K562 (cell line): ENCODE measurements around the gene MARS1. TPM values are rescaled to one million over a fixed set of nuclear protein-coding genes. Genes with fewer than 3 reads are reported as not detected.

Experiments
- DDX20 ChIP-seq: fragments of 450-650 bp; IDR thresholded peaks from 2 replicates; pipeline ENCODE4 v1.6.1; 2016; ENCODE audit warnings: missing genetic modification characterization, low read depth, mild to moderate bottlenecking, missing compliant biosample characterization, moderate library complexity
- DEAF1 ChIP-seq: fragments of 450-650 bp; formaldehyde crosslinking; IDR thresholded peaks from 2 replicates; pipeline ENCODE4 v1.4.0; 2020; ENCODE audit warnings: mild to moderate bottlenecking, moderate library complexity
- FOXP1 ChIP-seq: sonication (generic); formaldehyde crosslinking; IDR thresholded peaks from 2 replicates; pipeline ENCODE4 v1.8.0; 2022; ENCODE audit warnings: mild to moderate bottlenecking, missing genetic modification reagents
- FOXP4 ChIP-seq: sonication (generic); formaldehyde crosslinking; IDR thresholded peaks from 2 replicates; pipeline ENCODE4 v1.8.0; 2022; ENCODE audit warnings: mild to moderate bottlenecking, missing genetic modification reagents, borderline replicate concordance
- HDGF ChIP-seq: fragments of 450-650 bp; IDR thresholded peaks from 2 replicates; pipeline ENCODE4 v1.6.1; 2016
- HMGXB4 ChIP-seq: sonication (generic); formaldehyde crosslinking; IDR thresholded peaks from 2 replicates; pipeline ENCODE4 v1.8.1; 2023; ENCODE audit warnings: mild to moderate bottlenecking, missing genetic modification reagents
- HNRNPUL1 ChIP-seq: fragments of 200-400 bp; formaldehyde crosslinking; IDR thresholded peaks from 2 replicates; pipeline ENCODE4 v1.6.1; 2017; ENCODE audit warnings: low read length
- NONO ChIP-seq, 2 experiments: fragments of 200-400 bp in 1 of 2; fragments of 450-650 bp in 1 of 2; formaldehyde crosslinking in 1 of 2; IDR thresholded peaks; 2 replicates each; pipeline ENCODE4 v1.6.1; 2017; ENCODE audit warnings: low read depth in 2 of 2, mild to moderate bottlenecking in 2 of 2, moderate library complexity in 2 of 2, low read length in 1 of 2
- RBFOX2 ChIP-seq: fragments of 200-400 bp; formaldehyde crosslinking; IDR thresholded peaks from 2 replicates; pipeline ENCODE4 v1.6.1; 2017; ENCODE audit warnings: low read depth, mild to moderate bottlenecking, low read length, moderate library complexity
- RCOR1 ChIP-seq, 2 experiments: IDR thresholded peaks; 2 replicates each; pipeline ENCODE4 v1.6.1; 2012; ENCODE audit warnings: low read depth in 2 of 2, low read length in 2 of 2, borderline replicate concordance in 1 of 2, improper control_type of control experiment in 1 of 2
- SOX6 ChIP-seq: fragments of 450-650 bp; IDR thresholded peaks from 2 replicates; pipeline ENCODE4 v1.6.1; 2014; ENCODE audit warnings: mild to moderate bottlenecking
- TRIM28 ChIP-seq: fragments of 450-650 bp; IDR thresholded peaks from 2 replicates; pipeline ENCODE4 v1.6.1; 2017
- ZBTB17 ChIP-seq: fragments of 450-650 bp; formaldehyde crosslinking; IDR thresholded peaks from 2 replicates; pipeline ENCODE4 v1.4.0; 2020; ENCODE audit warnings: mild to moderate bottlenecking
- ZC3H4 ChIP-seq: sonication (generic); formaldehyde crosslinking; IDR thresholded peaks from 2 replicates; pipeline ENCODE4 v1.9.0; 2021; ENCODE audit warnings: missing genetic modification reagents, borderline replicate concordance
- ZNF780A ChIP-seq: fragments of 250-450 bp; sonication (Bioruptor Pico); IDR thresholded peaks from 2 replicates; pipeline ENCODE4 v1.5.0; 2021; ENCODE audit warnings: mild to moderate bottlenecking
- polyA plus RNA-seq, 8 experiments: library from polyadenylated mRNA; depleted of rRNA in 4 of 8; stranded (reverse) in 5 of 8; unstranded in 3 of 8; fragments of >200 nt; fragmentation: Nextera tagmentation in 2 of 8; fragmentation: Illumina TruSeq in 1 of 8; extraction: Ambion mirVana in 2 of 8; extraction: Trizol in 1 of 8; gene quantifications; 2 replicates each; pipeline versions ENCODE4 v1.2.1 to v1.2.3, GENCODE V29; 2011 to 2014; ENCODE audit warnings: inconsistent platforms in 1 of 8, missing spikeins in 1 of 8
- total RNA-seq, 7 experiments: library from RNA; depleted of rRNA in 6 of 7; stranded (reverse); fragments of >200 nt in 6 of 7; fragmentation: Illumina TruSeq in 2 of 7; extraction: Trizol in 2 of 7; gene quantifications; 2 replicates each; pipeline versions ENCODE4 v1.2.1 to v1.2.3, GENCODE V29; 2011 to 2021; ENCODE audit warnings: low replicate concordance in 1 of 7
- TF ChIP-seq, protein P1 (sequence below): fragments of 250-450 bp; sonication (Bioruptor Pico); IDR thresholded peaks from 2 replicates; pipeline ENCODE4 v1.8.0; 2021; ENCODE audit warnings: moderate library complexity, mild to moderate bottlenecking, inconsistent platforms
- TF ChIP-seq, protein P2 (sequence below): fragments of 250-450 bp; sonication (Bioruptor Pico); IDR thresholded peaks from 2 replicates; pipeline ENCODE4 v1.5.0; 2020; ENCODE audit warnings: mild to moderate bottlenecking, borderline replicate concordance

Gene MARS1
- total and polyA plus RNA-seq, 9 of the 15 experiments (the other 6 are each of a cell fraction or from before 2014, with no cell fraction given) = 117 to 382 (median 220) TPM

GRCh38 chr12:57459055-57459749 lies 28.7 kb upstream of the MARS1 start (continued):
- TF ChIP-seq DEAF1 (CRISPR knock-in tag) (peak; percentile 47; the same call in 1 of the 2 replicates), HDGF (no peak), HNRNPUL1 (no peak), ZBTB17 (no peak), FOXP1 (CRISPR knock-in tag) (peak; percentile 64), FOXP4 (CRISPR knock-in tag) (no peak), NONO (IDR thresholded peaks at IDR 0.05; ENCODE audit: low read depth in 2 of 2, low read length in 1 of 2) (no peak), TRIM28 (no peak), SOX6 (peak; percentile 62; the same call in 1 of the 2 replicates), ZC3H4 (CRISPR knock-in tag) (no peak), DDX20 (tag) (no peak), ZNF780A (CRISPR knock-in tag) (no peak), RBFOX2 (peak; percentile 69), HMGXB4 (CRISPR knock-in tag) (peak; percentile 45; the same call in 1 of the 2 replicates), RCOR1 (IDR thresholded peaks at IDR 0.05; ENCODE audit: borderline replicate concordance in 1 of 2, low read depth in 2 of 2, low read length in 2 of 2) (peak in 1 of 2 experiments; percentile 33; a peak in 1 of 4 replicates)
- TF ChIP-seq, protein P1, sequence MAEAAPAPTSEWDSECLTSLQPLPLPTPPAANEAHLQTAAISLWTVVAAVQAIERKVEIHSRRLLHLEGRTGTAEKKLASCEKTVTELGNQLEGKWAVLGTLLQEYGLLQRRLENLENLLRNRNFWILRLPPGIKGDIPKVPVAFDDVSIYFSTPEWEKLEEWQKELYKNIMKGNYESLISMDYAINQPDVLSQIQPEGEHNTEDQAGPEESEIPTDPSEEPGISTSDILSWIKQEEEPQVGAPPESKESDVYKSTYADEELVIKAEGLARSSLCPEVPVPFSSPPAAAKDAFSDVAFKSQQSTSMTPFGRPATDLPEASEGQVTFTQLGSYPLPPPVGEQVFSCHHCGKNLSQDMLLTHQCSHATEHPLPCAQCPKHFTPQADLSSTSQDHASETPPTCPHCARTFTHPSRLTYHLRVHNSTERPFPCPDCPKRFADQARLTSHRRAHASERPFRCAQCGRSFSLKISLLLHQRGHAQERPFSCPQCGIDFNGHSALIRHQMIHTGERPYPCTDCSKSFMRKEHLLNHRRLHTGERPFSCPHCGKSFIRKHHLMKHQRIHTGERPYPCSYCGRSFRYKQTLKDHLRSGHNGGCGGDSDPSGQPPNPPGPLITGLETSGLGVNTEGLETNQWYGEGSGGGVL (CRISPR knock-in tag) = no peak
- TF ChIP-seq, protein P2, sequence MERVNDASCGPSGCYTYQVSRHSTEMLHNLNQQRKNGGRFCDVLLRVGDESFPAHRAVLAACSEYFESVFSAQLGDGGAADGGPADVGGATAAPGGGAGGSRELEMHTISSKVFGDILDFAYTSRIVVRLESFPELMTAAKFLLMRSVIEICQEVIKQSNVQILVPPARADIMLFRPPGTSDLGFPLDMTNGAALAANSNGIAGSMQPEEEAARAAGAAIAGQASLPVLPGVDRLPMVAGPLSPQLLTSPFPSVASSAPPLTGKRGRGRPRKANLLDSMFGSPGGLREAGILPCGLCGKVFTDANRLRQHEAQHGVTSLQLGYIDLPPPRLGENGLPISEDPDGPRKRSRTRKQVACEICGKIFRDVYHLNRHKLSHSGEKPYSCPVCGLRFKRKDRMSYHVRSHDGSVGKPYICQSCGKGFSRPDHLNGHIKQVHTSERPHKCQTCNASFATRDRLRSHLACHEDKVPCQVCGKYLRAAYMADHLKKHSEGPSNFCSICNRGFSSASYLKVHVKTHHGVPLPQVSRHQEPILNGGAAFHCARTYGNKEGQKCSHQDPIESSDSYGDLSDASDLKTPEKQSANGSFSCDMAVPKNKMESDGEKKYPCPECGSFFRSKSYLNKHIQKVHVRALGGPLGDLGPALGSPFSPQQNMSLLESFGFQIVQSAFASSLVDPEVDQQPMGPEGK (CRISPR knock-in tag) = no peak
